SK-MEL-5 (cell line): Measurements from ENCODE around the gene NELL1. TPM values are rescaled to one million over a fixed set of nuclear protein-coding genes. Genes with fewer than 3 reads are reported as not detected.
A peak's percentile ranks its signal among the peaks of the same experiment; 100 is the strongest.

Source experiments
- DNase-seq: peaks from one replicate; pipeline ENCODE4 v3.0.0-alpha.2; 2016; ENCODE audit warnings: low read depth, low spot score
- in situ Hi-C: cut with HindIII; loops from 2 replicates; pipeline ENCODE4 v1.10.0; 2016; ENCODE audit warnings: low sequenced_read_pairs, high pct_unique_total_duplicates, low pct_unique_long_range_greater_than_20kb
- total RNA-seq: library from RNA; depleted of rRNA; stranded (reverse); fragments of >200 nt; shearing (Covaris generic); gene quantifications from 2 replicates; pipeline ENCODE4 v1.2.3, GENCODE V29; 2014

The NELL1 gene
- total RNA-seq, 1 experiment from 2014 or later = not detected

DNA sequence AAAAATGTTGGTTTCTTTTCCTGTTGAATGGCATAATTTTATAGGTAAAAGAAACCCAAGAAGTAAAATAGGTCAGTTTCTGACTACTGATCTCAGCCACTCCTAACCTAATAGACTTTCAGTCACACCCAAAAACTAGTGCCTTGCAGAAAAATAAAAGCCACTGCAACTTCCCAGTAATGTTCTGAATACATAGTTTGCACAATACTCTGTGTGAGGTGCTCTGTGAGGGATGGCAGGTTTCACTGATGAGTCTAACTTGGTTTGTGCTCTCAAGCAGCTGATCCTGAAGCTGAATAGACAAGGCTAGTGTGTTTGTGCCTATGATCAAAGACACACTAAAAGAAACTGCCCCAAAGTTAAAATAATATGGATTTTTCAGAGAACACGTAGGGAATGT, 758.3 kb downstream of the NELL1 start:
- in situ Hi-C loops = no loop called here
- no peak for DNase-seq

DNA sequence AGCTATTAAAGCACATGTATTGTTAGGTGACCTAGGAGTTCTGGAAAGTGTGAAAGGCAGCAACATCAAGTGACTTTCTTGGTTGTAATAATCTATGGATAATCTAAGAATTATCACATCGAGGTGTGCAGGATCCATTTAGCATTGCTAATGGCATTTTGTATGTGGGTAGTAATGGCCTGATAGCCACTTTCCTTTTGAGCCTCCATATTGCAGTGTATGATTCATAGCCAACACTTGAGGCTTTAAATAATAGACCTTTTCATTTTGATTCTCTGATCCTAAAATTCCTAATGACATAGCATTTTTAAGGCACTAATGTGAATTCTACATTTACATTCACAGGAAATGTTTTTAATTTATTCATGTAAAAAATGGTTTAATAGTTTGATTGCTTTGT, 759.4 kb downstream of the NELL1 start:
- DNase-seq = peak; percentile 6
- in situ Hi-C loops = no loop called here

DNA sequence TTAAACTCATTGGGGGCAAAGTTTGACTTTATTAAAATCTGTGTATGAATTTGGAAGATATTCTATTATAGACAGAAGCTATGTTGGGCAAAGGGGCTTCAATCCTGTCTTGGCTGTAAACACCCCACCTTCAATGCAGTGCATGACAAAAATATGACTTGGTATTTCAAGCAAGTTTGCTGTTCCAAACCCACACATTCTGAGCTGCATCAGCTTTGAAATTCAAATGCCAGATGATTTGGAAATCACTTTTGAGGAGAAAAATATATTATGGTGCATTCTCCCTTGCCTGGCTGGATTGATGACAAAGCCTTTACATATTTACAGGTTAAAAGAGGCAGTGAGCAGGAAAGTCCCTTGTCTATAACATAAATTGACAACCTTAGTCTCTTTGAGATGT, 760.0 kb downstream of the NELL1 start:
- in situ Hi-C loops = no loop called here
- DNase-seq = no peak

DNA sequence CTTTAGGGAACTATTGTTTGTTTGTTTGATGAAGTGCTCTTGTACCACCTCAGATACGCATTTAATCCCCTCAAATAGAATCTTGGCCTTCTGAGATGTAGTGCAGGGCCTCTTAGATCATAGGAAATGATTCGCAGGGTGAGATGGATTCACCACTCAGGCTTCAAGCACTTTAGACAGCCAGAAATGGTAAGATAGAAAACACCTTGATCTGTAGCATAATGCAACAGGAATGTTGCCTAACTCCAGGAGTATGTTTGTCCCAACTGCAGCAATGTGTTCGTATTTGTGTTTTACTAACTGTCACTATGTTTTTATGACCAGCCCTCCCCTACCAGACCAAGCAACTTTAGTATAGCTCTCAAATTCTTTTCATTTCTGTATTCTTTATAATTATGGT, 761.2 kb downstream of the NELL1 start:
- DNase-seq = no peak
- in situ Hi-C loops = no loop called here

DNA sequence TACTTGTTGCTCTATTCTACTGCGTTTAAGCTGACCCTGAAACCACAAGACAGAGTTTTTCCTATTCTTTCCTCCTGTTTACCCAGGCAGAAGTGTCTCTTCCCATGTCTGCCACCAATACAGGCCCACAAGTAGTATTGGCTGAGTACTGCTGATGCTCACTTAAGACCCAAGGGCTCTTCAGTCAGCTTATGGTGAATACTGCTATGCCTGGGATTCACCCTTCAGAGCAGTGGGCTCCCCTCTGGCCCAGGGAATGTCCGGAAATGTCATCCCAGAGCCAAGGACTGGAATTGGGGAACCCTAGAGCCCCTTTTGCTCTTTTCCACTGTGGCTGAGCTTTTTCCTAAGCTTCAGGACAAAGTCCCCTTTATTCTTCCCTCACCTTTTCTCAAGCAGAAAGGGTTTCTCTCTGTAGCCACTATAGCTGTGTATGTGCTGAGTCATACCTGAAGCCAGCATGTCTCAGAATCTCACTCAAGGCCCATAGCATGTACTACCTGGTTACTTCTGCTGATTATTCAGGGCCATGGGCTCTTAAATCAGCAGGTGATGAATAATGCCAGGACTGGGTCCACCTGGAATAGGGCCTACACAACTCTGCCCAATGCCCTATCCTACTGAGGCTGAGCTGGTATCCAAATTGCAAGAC, 777.7 kb downstream of the NELL1 start:
- no peak for DNase-seq
- in situ Hi-C loops = no loop called here

DNA sequence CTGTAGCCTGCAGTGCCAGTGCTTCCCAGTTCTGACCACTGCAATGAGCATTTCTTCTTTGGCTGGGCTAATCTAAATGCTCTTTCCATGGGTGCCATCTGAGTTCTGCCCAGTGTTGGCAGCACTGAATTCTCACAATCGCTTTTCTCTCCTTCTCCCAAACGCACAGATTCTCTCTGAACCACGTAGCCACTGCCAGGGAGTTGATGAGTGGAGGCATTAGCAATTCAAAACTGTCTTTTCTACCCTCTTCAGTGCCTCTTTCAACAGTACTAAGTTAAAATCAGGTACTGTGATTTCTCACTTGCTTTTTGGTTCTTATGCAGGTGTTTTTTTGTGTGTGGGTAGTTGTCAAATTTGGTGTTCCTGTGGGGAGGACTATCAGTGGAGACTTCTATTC, 778.5 kb downstream of the NELL1 start:
- in situ Hi-C loops = no loop called here
- no peak for DNase-seq

DNA sequence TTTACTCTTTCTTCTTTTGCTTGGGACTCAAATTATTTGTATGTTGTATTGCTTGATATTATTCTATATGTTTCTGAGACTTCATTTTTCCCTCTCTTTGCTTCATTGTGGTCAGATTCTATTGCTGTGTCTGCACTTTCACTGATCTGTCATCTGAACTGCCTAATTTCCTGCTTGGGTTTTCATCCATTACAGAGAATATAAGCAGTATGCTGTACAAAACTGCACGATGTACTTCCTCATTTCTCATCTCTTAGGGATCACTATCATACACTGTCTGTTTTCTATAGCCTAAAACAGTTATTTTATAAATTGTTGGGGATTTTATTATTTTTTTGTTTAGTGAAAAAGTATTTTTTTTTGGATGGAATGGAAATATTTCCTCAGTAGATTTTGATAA, 786.8 kb downstream of the NELL1 start:
- in situ Hi-C loops = no loop called here

DNA sequence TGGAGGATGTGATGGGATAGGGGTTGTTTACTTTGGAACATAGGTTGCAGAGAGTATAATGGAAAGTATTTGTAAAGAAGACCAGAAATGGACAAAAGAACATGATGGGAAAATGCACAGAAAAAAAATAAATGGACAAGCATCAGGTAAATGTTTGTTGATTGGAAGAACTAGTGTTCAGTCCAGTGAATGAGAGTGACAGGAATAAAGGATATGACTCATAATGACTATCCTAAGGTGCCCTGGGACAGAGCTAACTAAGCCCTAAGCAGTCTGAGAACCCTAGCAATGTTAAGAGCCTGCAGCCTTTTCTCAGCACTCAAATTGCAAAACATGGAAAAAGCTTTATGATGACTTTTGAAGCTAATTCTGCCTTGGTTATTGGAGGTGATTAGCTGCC, 790.7 kb downstream of the NELL1 start:
- no peak for DNase-seq
- in situ Hi-C loops = no loop called here

More for the DNA sequence above, 786.8 kb downstream of the NELL1 start:
- DNase-seq = no peak

DNA sequence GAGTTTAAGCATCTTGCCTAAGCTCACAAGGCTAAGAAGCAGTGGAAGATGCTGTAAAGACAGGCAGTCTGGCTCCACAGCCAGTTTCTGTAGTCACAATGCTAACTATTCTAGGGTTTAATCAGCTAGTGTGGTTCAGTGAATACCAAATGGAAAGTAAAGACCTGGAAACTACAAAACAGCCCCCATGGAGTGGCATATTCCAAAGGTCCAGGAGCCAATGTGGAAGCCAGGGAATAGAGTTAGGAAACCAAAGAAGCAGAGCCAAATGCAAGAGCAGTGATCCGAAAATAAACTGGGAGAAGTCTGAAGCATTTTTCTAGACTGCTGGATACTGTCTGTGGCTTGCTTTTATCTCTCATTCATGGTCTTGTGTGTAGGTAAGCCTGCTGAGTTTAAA, 792.3 kb downstream of the NELL1 start:
- in situ Hi-C loops = no loop called here
- DNase-seq = no peak

DNA sequence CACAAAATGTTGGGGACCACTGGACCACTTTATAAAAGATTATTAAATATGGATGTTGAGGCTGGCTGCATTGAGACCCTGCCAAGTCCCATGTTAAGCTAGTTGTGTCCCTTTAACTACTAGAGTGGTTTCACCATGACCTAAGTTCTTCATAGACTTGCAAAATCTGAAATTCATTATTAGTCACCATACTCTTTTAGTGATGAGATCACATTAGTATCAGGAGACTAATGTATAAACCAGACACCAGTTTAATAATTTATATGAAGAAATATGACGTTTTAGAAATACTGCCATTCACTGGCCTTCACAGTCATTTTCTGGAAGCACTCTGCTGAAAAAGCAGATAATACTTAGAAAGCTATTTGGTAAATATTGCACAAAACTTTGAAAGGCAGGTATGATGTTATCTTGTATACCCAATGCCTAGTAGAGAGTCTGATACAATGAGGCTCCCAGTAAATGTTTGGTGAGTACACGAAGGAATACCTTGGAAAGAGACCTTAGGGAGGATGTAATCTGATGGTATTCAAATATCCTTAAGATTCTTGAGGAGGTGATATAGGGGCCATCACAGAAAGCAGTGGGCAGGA, 795.3 kb downstream of the NELL1 start:
- in situ Hi-C loops = no loop called here
- no peak for DNase-seq

DNA sequence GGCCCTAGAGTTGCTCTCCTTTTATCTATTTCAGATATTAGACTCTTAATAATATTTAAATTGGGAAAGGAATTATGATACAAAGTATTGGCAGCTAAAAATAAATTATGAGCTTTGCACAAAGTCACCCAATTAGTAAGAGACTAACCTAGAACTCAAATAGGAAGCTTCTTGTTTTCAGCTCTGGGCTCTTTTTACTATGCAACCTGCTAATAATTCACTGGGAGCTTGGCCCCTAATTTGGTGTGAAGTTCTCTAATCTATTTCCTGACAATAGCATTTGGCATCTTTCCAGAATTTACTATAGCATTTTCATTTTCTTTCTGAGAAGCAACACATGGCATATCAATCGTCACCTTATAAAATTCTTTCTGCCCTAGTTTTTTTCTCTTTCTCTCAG, 795.8 kb downstream of the NELL1 start:
- in situ Hi-C loops = no loop called here
- no peak for DNase-seq

DNA sequence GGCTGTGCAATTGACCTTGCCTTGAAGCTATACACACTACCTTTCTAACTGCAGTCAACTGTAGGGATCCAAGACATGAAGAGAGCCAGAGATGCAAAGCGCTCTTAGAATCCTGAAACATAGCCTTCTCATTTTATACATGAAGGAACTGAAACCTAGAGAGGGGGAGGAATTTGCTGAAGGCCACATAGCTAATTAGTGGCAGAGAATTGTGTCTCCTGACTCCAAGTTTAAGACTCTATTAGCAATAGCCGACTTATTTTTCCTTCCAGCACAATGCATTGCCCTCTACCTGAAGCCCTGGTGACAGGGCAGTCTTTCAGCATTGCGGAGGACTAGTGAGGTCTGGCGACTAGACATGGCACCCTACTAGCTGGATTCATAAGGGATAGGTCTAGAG, 796.5 kb downstream of the NELL1 start:
- in situ Hi-C loops = no loop called here
- no peak for DNase-seq

DNA sequence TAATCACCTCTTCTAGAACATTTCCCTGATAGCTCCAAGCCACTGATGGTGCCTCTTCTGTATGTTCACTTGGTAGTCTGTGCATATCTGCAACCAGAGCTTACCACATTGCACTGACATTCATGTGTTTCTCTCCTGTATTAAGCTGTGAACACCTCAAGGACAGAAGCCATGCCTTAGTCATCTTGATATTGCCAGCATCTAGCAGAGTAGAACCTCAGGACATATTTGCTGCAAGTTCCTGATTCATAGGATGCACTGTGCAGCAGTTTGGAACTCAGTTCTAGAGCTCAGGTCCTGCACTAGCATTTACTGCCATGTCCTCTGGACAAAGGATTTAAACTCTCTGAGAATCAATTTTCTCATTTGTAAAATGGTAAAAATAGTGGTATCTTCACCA, 801.1 kb downstream of the NELL1 start:
- DNase-seq = no peak
- in situ Hi-C loops = no loop called here

DNA sequence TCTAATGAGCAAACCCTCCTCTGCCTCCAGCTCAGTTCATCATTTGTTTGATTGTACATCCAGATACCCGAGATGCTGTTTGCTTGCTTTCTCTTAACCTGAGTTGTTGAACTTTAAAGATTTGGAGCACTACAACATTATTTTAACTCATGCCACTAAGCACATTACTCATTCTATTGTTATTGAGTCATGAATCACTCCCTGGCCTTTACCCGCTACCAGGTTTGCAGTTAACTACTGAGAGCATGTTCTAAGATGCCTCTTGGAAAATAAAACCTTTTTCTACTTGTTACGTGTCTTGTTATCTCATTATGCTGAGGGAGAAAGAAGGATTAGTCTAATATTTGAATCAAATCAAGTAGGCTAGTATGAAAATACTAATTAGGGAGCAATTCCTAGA, 802.9 kb downstream of the NELL1 start:
- in situ Hi-C loops = no loop called here
- no peak for DNase-seq

DNA sequence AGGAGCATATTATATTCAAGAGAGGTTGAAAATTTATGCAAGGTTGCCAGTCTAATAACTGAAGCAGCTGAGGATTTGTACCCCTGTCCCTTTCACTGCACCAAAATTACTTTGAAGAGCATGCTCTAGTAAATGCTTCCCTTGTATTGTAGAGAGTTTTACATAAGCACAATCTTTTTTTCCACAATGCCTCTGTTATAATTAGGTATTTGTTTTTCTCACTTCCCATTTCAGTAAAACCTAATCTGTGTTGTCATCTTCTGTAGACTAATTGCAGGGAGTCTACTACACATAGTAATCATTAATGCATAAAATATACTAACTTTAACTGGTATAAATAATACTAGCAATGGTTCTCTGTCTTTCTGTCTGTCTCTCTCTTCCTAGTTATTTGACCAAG, 805.1 kb downstream of the NELL1 start:
- in situ Hi-C loops = no loop called here
- DNase-seq = no peak

DNA sequence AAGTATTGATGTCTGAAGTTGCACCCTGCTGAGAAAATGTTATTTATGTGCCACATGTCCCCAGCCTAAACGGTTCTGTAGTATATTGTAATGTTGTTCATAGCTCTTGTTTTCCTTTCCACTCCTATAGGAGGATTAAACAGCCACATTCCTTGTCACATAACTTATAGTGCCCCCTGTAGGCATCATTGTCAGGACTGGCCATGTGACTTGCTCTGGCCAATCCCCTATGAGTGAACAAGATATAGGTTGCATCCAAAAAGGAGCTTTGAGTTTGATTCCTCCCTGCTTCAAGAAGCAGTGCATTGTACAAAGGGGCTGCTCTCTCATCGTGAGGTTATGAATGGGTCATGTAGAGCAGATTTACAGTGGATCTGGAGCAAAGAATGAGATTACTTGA, 805.9 kb downstream of the NELL1 start:
- in situ Hi-C loops = no loop called here
- no peak for DNase-seq

DNA sequence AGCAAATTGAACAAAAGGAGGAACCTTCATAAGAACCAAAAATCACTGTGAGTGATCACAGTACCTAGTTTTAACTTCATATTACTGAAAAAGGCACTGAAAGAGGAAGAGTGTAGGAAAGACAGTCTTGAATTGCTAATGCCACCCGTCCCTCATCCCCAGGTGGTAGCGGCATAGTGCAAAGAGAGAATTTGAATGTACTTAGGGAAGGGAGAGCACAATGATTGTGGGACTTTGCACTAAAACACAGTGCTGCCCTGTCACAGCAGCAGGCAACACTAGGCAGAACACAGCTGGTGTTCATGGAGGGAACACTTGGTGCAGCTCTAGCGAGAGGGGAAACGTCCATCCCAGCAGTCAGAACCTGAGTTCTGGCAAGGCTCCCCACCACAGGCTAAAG, 807.2 kb downstream of the NELL1 start:
- in situ Hi-C loops = no loop called here
- DNase-seq = no peak

DNA sequence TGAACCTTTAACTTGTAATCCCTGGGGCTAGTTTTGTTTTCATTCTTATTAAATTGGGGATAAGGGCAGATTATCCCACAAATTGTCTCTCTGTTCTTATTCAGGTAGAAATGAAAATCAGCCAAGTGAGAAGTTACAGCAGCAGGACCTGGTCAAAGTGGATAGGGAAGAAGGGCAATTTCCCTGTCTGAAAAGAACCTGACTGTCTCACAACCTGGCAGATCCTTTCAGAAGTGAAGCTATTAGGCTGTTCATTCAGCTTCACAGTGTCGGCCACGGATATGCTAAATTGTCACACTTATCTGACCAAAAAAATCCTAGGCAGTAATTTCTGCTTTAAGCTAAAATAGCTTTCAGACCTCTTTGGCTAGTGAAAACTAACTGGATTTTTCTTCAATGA, 810.9 kb downstream of the NELL1 start:
- DNase-seq = no peak
- in situ Hi-C loops = no loop called here

DNA sequence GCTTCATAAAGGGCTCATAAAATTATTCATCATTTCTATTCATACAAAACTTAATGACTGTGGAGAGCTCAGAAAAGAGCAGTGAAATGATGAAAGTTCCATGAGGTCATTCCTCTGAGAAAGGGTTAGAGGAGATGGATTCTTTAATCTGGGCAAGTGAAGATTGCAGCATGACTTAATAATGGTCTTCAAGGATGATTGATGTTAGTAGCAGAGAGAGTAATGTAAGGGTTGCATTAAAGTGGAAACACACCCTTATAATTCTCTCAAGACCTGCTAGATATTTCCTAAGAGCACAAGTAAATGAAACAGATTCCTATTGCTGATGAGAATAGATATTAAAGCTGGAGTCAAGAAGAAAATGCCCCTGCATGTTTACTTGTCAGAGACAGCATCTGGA, 811.9 kb downstream of the NELL1 start:
- DNase-seq = no peak
- in situ Hi-C loops = no loop called here

DNA sequence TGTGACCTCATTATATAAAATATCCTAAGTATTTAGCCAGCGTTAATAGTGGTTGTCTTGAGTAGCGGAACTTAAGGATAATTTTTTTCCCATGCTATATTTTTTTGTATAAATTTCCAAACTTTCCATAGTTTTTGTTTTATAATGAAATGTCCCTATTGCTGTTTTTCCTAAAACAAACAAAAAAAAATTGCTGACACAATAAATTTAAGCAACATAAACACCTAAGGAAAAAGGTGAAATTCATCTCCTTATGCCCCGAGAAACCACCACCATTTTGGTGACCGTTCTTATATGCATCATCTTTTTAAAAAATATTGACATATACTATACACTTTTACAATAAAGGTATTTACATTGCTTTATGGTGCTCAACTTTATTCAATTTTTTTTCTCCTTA, 814.7 kb downstream of the NELL1 start:
- in situ Hi-C loops = no loop called here
- DNase-seq = no peak
